K562 (cell line): Measurements from ENCODE around the gene FAM117A. TPM values are rescaled to one million over a fixed set of nuclear protein-coding genes. Genes with fewer than 3 reads are reported as not detected.

ENCODE experiments used
- CREB1 ChIP-seq, 2 experiments: sonication (generic) in 1 of 2; formaldehyde crosslinking in 1 of 2; IDR thresholded peaks; 2 replicates each; pipeline versions ENCODE4 v1.6.1 to v1.8.0; 2012 to 2022; ENCODE audit warnings: inconsistent platforms in 1 of 2, mild to moderate bottlenecking in 1 of 2, missing genetic modification reagents in 1 of 2, moderate library complexity in 1 of 2
- CREB3 ChIP-seq: fragments of 450-650 bp; conservative IDR thresholded peaks from 2 replicates; pipeline ENCODE4 v1.6.1; 2016; ENCODE audit warnings: missing genetic modification characterization, low read depth, mild to moderate bottlenecking, missing compliant biosample characterization, moderate library complexity
- EP400 ChIP-seq: fragments of 450-650 bp; IDR thresholded peaks from 2 replicates; pipeline ENCODE4 v1.6.1; 2017; ENCODE audit warnings: antibody characterized with exemption, mild to moderate bottlenecking, moderate library complexity
- ESRRB ChIP-seq: fragments of 250-450 bp; sonication (Bioruptor Pico); IDR thresholded peaks from 2 replicates; pipeline ENCODE4 v1.5.0; 2020; ENCODE audit warnings: mild to moderate bottlenecking, moderate library complexity, borderline replicate concordance
- HMGXB4 ChIP-seq: sonication (generic); formaldehyde crosslinking; IDR thresholded peaks from 2 replicates; pipeline ENCODE4 v1.8.1; 2023; ENCODE audit warnings: mild to moderate bottlenecking, missing genetic modification reagents
- LARP7 ChIP-seq: fragments of 450-650 bp; IDR thresholded peaks from 2 replicates; pipeline ENCODE4 v1.6.1; 2016
- MAFG ChIP-seq: fragments of 450-650 bp; conservative IDR thresholded peaks from 2 replicates; pipeline ENCODE4 v1.6.1; 2016; ENCODE audit warnings: missing genetic modification characterization, missing compliant biosample characterization
- MAZ ChIP-seq, 2 experiments: fragments of 450-650 bp in 1 of 2; sonication (generic) in 1 of 2; formaldehyde crosslinking; IDR thresholded peaks in 1 of 2; conservative IDR thresholded peaks in 1 of 2; 2 replicates each; pipeline versions ENCODE4 v1.4.0 to v1.5.0; 2020; ENCODE audit warnings: mild to moderate bottlenecking in 1 of 2, missing genetic modification reagents in 1 of 2
- MCM2 ChIP-seq: fragments of 450-650 bp; IDR thresholded peaks from 2 replicates; pipeline ENCODE4 v1.6.1; 2017; ENCODE audit warnings: low read depth, mild to moderate bottlenecking
- NCOA4 ChIP-seq: fragments of 450-650 bp; IDR thresholded peaks from 2 replicates; pipeline ENCODE4 v1.6.1; 2018; ENCODE audit warnings: mild to moderate bottlenecking; ENCODE audit not compliant: partially characterized antibody
- POLR3G ChIP-seq: IDR thresholded peaks from 2 replicates; pipeline ENCODE4 v1.6.1; 2011; ENCODE audit not compliant: insufficient read length, insufficient replicate concordance; ENCODE audit errors: extremely low read depth
- RHOXF2B ChIP-seq: fragments of 250-450 bp; sonication (Bioruptor Pico); conservative IDR thresholded peaks from 2 replicates; pipeline ENCODE4 v1.5.1; 2021
- SNIP1 ChIP-seq: fragments of 450-650 bp; IDR thresholded peaks from 2 replicates; pipeline ENCODE4 v1.7.1; 2017; ENCODE audit warnings: low read depth, mild to moderate bottlenecking
- TAL1 ChIP-seq: fragments of 450-650 bp; IDR thresholded peaks from 2 replicates; pipeline ENCODE4 v1.6.1; 2016; ENCODE audit warnings: mild to moderate bottlenecking
- TCF7 ChIP-seq: sonication (generic); IDR thresholded peaks from 2 replicates; pipeline ENCODE4 v1.6.1; 2016; ENCODE audit warnings: antibody characterized with exemption, borderline replicate concordance
- THRAP3 ChIP-seq: fragments of 450-650 bp; IDR thresholded peaks from 2 replicates; pipeline ENCODE4 v1.6.1; 2016; ENCODE audit warnings: mild to moderate bottlenecking, inconsistent platforms, borderline replicate concordance
- TOE1 ChIP-seq, 2 experiments: fragments of 450-650 bp in 1 of 2; sonication (generic) in 1 of 2; formaldehyde crosslinking in 1 of 2; IDR thresholded peaks; 2 replicates each; pipeline versions ENCODE4 v1.7.1 to v1.8.0; 2016 to 2022; ENCODE audit warnings: borderline replicate concordance in 2 of 2, mild to moderate bottlenecking in 2 of 2, antibody characterized with exemption in 1 of 2, inconsistent platforms in 1 of 2, low read depth in 1 of 2, missing genetic modification reagents in 1 of 2, moderate library complexity in 1 of 2
- TRIM24 ChIP-seq, 2 experiments: fragments of 450-650 bp; IDR thresholded peaks; 2 replicates each; pipeline ENCODE4 v1.6.1; 2016
- WHSC1 ChIP-seq: IDR thresholded peaks from one replicate; pipeline ENCODE4 v1.6.1; 2012; ENCODE audit warnings: low read length, control low read depth, inconsistent platforms
- XRCC3 ChIP-seq: fragments of 450-650 bp; IDR thresholded peaks from 2 replicates; pipeline ENCODE4 v1.6.1; 2017; ENCODE audit warnings: mild to moderate bottlenecking, moderate library complexity
- ZNF175 ChIP-seq: fragments of 200-800 bp; sonication (Bioruptor generic); IDR thresholded peaks from 2 replicates; pipeline ENCODE4 v1.6.1; 2016; ENCODE audit warnings: low read depth, mild to moderate bottlenecking, missing genetic modification characterization, missing compliant biosample characterization
- ZNF24 ChIP-seq: fragments of 450-650 bp; IDR thresholded peaks from 2 replicates; pipeline ENCODE4 v1.6.1; 2016
- ZNF280A ChIP-seq: fragments of 450-650 bp; IDR thresholded peaks from 2 replicates; pipeline ENCODE4 v1.6.1; 2018; ENCODE audit warnings: mild to moderate bottlenecking, low read depth; ENCODE audit not compliant: partially characterized antibody
- ZNF408 ChIP-seq: fragments of 250-450 bp; sonication (Bioruptor Pico); IDR thresholded peaks from 2 replicates; pipeline ENCODE4 v1.4.0; 2020; ENCODE audit warnings: low read depth, mild to moderate bottlenecking, moderate library complexity
- ZNF766 ChIP-seq: fragments of 200-800 bp; sonication (Bioruptor generic); conservative IDR thresholded peaks from 2 replicates; pipeline ENCODE4 v1.6.1; 2016; ENCODE audit warnings: missing genetic modification characterization, missing compliant biosample characterization
- ZNF79 ChIP-seq: fragments of 250-450 bp; sonication (Bioruptor Pico); IDR thresholded peaks from 2 replicates; pipeline ENCODE4 v1.4.0; 2020; ENCODE audit warnings: low read depth, mild to moderate bottlenecking, moderate library complexity
- polyA plus RNA-seq, 8 experiments: library from polyadenylated mRNA; depleted of rRNA in 4 of 8; stranded (reverse) in 5 of 8; unstranded in 3 of 8; fragments of >200 nt; fragmentation: Nextera tagmentation in 2 of 8; fragmentation: Illumina TruSeq in 1 of 8; extraction: Ambion mirVana in 2 of 8; extraction: Trizol in 1 of 8; gene quantifications; 2 replicates each; pipeline versions ENCODE4 v1.2.1 to v1.2.3, GENCODE V29; 2011 to 2014; ENCODE audit warnings: inconsistent platforms in 1 of 8, missing spikeins in 1 of 8
- total RNA-seq, 7 experiments: library from RNA; depleted of rRNA in 6 of 7; stranded (reverse); fragments of >200 nt in 6 of 7; fragmentation: Illumina TruSeq in 2 of 7; extraction: Trizol in 2 of 7; gene quantifications; 2 replicates each; pipeline versions ENCODE4 v1.2.1 to v1.2.3, GENCODE V29; 2011 to 2021; ENCODE audit warnings: low replicate concordance in 1 of 7

The FAM117A gene
- total and polyA plus RNA-seq, 9 of the 15 experiments (the other 6 are each of a cell fraction or from before 2014, with no cell fraction given) = 3.1 to 79.7 (median 36.6) TPM

GRCh38 chr17:49739641-49740271 is 24.2 kb downstream of the FAM117A start (continued):
- TF ChIP-seq TAL1 (peak; percentile 100), HMGXB4 (0 out of 2 replicates have a peak, but pooled peaks have one; percentile 60), MAFG (peak; percentile 79), ZNF408 (no peak), RHOXF2B (CRISPR knock-in tag) (no peak), ZNF79 (peak; percentile 78), TCF7 (peak; percentile 96), MAZ (CRISPR knock-in tag; conservative IDR thresholded peaks at IDR 0.05 in 1 of 2, IDR thresholded peaks at IDR 0.05 in 1 of 2) (peak; percentile 75 to 95), THRAP3 (no peak), CREB3 (tag) (peak; percentile 96), NCOA4 (peak; percentile 97), TRIM24 (IDR thresholded peaks at IDR 0.05) (peak; percentile 100), EP400 (peak; percentile 91), ZNF280A (no peak), XRCC3 (no peak), ZNF766 (CRISPR knock-in tag) (peak; percentile 98), WHSC1 (no peak), TOE1 (IDR thresholded peaks at IDR 0.05; ENCODE audit: borderline replicate concordance) (peak; percentile 89), TOE1 (CRISPR knock-in tag; IDR thresholded peaks at IDR 0.05; ENCODE audit: borderline replicate concordance, low read depth) (no peak), ESRRB (CRISPR knock-in tag) (no peak), MCM2 (no peak), LARP7 (peak; percentile 78; the same call in 1 of the 2 replicates), POLR3G (no peak), SNIP1 (0 out of 2 replicates have a peak, but pooled peaks have one; percentile 35), CREB1 (IDR thresholded peaks at IDR 0.05) (peak; percentile 81), CREB1 (CRISPR knock-in tag; IDR thresholded peaks at IDR 0.05) (peak; percentile 74; the same call in 1 of the 2 replicates), ZNF24 (peak; percentile 82), ZNF175 (CRISPR knock-in tag) (peak; percentile 99)
